ENCODE measurements around the gene NTSR1.

Gene NTSR1

GRCh38 chr20:62692801-62693523 lies 15.7 kb upstream of the NTSR1 start:
- no peak overlapping the region for H3K4me3 ChIP-seq (replicated peaks in 1 of 2; ENCODE audit: low read depth in 2 of 2, low read length in 2 of 2)
- no peak for DNase-seq (ENCODE audit: low read depth in 2 of 2)
- TF ChIP-seq CTCF (IDR thresholded peaks at IDR 0.05; ENCODE audit: low read depth, low read length) = no peak

- DNase-seq (ENCODE audit: low read depth in 2 of 2) = no peak
- TF ChIP-seq CTCF (IDR thresholded peaks at IDR 0.05; ENCODE audit: low read depth, low read length) = no peak
- no peak overlapping the region for H3K4me3 ChIP-seq (replicated peaks in 1 of 2; ENCODE audit: low read depth in 2 of 2, low read length in 2 of 2)
Observed at GRCh38 chr20:62693524-62693922, 15.1 kb upstream of the NTSR1 start.

- DNase-seq (ENCODE audit: low read depth in 2 of 2) = no peak
- no peak overlapping the region for H3K4me3 ChIP-seq (replicated peaks in 1 of 2; ENCODE audit: low read depth in 2 of 2, low read length in 2 of 2)
- no peak for TF ChIP-seq CTCF (IDR thresholded peaks at IDR 0.05; ENCODE audit: low read depth, low read length)
Observed at GRCh38 chr20:62694106-62694505, 14.5 kb upstream of the NTSR1 start.

GRCh38 chr20:62694868-62695267 lies 13.8 kb upstream of the NTSR1 start:
- TF ChIP-seq CTCF (IDR thresholded peaks at IDR 0.05; ENCODE audit: low read depth, low read length) = no peak
- no peak for DNase-seq (ENCODE audit: low read depth in 2 of 2)
- H3K4me3 ChIP-seq (replicated peaks in 1 of 2; ENCODE audit: low read depth in 2 of 2, low read length in 2 of 2) = no peak overlapping the region

GRCh38 chr20:62695448-62696414 lies 12.9 kb upstream of the NTSR1 start:
- DNase-seq (ENCODE audit: low read depth in 2 of 2) = no peak
- no peak for TF ChIP-seq CTCF (IDR thresholded peaks at IDR 0.05; ENCODE audit: low read depth, low read length)
- H3K4me3 ChIP-seq (replicated peaks in 1 of 2; ENCODE audit: low read depth in 2 of 2, low read length in 2 of 2) = no peak overlapping the region

- H3K4me3 ChIP-seq (replicated peaks in 1 of 2; ENCODE audit: low read depth in 2 of 2, low read length in 2 of 2) = no peak overlapping the region
- no peak for DNase-seq (ENCODE audit: low read depth in 2 of 2)
- no peak for TF ChIP-seq CTCF (IDR thresholded peaks at IDR 0.05; ENCODE audit: low read depth, low read length)
Observed at GRCh38 chr20:62696434-62696957, 12.1 kb upstream of the NTSR1 start.
